ENCODE measurements around the gene RABEP1.
"Not testable (repeated sequence)": the region's sequence is repeated elsewhere in the genome, so short reads cannot be mapped to it uniquely, and the experiment has no call there.

RABEP1 gene, protein sequence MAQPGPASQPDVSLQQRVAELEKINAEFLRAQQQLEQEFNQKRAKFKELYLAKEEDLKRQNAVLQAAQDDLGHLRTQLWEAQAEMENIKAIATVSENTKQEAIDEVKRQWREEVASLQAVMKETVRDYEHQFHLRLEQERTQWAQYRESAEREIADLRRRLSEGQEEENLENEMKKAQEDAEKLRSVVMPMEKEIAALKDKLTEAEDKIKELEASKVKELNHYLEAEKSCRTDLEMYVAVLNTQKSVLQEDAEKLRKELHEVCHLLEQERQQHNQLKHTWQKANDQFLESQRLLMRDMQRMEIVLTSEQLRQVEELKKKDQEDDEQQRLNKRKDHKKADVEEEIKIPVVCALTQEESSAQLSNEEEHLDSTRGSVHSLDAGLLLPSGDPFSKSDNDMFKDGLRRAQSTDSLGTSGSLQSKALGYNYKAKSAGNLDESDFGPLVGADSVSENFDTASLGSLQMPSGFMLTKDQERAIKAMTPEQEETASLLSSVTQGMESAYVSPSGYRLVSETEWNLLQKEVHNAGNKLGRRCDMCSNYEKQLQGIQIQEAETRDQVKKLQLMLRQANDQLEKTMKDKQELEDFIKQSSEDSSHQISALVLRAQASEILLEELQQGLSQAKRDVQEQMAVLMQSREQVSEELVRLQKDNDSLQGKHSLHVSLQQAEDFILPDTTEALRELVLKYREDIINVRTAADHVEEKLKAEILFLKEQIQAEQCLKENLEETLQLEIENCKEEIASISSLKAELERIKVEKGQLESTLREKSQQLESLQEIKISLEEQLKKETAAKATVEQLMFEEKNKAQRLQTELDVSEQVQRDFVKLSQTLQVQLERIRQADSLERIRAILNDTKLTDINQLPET

DNA sequence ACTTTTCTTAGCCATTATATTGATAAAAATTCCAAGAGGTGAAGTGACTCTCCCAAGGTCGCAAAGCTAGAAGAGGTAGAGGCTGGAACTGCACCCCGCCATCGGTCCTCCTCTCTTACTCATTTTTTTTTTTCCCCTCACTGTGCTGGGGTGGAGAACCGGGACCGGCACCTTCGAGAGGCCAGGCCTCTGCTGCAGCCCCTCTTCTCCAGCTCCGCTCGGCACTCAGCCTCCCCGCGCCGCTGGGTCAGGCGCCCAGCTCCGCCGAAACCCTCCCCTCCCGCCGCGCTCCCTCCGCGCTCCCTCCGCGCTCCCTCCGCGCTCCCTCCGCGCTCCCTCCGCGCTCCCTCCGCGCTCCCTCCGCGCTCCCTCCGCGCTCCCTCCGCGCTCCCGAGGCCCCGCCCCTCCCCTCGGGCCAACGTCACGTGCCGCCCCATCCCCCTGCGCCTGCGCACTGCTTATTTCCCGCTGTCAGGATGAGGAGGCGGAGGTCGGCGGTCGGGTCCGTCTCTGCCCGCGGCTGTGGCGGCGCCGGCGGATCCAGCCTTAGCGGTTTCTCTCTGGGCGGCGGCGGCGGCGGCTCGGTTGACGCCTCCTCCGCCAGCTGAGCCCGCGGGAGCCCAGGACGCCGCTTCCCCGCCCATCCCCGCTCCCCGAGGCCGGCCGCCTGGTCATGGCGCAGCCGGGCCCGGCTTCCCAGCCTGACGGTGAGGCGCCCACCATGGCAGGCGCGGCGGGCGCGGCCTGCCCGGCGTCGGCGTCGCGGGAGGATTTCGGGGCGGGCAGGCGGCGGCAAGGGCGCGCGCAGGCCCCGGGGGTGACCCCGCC is at the start of gene RABEP1:
Gene RABEP1 (plus strand): TSS at position 471 of the 828 bp plus-strand sequence. CDS start 203 bp downstream, at position 674.
- in situ Hi-C loops (cut with HindIII; ENCODE audit: low sequenced_read_pairs): no loop called here

DNA sequence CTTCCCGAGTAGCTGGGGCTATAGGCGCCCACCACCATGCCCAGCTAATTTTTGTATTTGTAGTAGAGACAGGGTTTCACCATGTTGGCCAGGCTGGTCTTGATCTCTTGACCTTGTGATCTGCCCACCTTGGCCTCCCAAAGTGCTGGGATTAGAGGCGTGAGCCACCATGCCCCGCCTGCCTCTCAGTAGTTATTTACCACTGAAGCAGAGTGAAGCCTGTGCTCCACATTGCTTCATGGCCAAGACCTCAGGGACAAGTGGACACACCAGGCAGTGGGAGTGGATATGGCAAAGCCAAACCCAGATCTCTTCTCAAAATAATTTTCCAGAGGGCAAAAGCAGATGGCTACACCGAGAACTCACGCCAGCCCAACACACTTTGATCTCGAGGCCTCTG is 48.6 kb upstream of the RABEP1 start:
- in situ Hi-C loops (cut with HindIII; ENCODE audit: low sequenced_read_pairs): not testable (repeated sequence)

DNA sequence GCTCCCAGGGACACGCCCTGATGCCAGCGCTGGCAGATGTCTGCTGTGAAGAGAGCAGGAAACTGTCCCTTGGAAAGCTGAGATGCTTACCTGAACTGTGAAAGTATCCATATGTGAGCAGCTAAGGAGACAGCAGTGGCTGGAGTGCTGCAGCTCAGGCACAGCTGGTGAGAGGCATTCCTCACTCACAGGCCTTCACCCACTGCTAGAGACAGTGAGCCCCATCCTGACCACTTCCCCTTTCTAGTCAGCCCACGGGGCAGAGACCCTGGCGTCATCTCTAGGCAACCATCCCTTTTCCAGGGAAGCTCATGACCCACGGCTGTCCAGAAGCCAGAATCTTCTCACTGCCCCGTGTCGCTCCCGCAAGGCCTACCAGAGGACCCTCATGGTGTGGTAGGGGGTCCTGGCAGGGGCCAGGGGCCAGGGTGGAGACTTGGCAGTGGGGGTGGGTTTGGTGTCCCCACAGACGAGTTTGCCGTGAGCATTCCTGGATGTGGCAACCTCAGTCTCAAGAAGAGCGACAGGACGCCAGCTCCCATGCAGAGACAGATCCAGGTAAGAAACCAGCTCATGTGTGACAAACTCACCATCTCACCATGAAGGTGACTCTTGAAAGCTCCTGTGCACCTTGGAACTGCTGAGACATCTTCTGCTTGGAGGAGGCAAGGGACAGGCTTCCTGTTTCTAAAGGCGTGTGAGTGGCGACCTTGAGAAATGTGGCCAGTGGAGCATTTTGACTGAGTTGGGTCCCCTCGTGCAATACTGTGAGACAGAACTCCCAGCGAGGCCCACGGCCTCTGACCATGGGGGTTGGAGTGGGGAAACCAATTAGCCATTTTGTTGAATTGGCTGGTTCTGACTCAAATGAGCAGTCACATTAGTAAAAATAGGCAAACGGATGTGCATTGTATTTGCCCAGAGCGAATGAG is 47.2 kb upstream of the RABEP1 start, which contains the start of gene SCIMP:
Gene SCIMP (minus strand): TSS at position 216 of the 932 bp plus-strand sequence. CDS start 105 bp downstream, at position 111.
- in situ Hi-C loops (cut with HindIII; ENCODE audit: low sequenced_read_pairs): no loop called here

DNA sequence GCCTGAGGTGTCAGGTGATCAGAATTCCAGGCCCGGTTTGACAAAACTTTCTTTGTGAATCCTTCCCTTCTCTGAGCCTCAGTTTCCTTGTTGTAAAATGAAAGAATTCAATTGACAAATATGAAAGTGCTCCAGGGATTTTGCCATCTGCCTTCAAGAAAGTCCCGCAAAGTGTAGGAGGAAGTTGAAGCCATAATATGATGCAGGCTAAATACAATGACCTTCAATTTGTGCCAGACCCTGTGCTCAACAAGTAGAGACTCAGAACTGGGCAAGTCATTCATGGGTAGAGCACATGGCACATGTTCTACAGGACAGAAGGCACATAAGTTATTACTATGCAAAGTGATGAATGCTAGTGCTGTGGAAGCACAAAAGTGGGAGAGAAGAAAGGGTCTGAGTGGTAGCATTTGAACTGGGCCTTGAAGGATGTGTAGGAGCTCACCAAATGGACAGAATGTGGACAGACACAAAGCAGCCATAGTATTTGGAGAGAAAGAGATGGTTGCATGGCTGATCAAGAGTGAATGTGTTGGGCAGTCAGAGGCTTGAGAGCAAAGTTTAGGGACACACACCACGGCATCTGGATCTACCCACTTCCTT is 45.0 kb upstream of the RABEP1 start:
- in situ Hi-C loops (cut with HindIII; ENCODE audit: low sequenced_read_pairs): no loop called here

DNA sequence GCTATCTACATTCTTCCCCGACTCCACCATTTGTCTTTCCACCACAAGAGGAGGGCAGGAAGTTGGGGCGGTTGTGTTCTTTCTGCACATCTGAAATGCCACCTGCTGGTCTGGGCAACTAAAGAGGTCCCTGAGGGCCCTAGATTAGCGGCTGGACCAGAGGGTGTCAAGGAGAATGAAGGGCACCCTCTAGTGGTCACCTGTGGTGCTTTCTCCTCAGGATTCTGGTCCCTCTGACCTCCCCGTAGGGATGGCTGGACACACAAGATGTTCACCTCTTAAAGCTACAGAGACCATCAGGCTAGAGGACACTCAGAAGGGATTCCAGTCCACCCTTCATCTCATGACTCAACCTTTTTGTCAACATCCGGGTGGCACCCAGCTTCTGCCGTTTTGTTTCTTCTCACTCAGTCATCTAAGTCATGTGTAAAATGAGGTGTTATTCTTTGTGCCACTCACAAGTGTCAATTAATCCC is 44.5 kb upstream of the RABEP1 start:
- in situ Hi-C loops (cut with HindIII; ENCODE audit: low sequenced_read_pairs): no loop called here

DNA sequence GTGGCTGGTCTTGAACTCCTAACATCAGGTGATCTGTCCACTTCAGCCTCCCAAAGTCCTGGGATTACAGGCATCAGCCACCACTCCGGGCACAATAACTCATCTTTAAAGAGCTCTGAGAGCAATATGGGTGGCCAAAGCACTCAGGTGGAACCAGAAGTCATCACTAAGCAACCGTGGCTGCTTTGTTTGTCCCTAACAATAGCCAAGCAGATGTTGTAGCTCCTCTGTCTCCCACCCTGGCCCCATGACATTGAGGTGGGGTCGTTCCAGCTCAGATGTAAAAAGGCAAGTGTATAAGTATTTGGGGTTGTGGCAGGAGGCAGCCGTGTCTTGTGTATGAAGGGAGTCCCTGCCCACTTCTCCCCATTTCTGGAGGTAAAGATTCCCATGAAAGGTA is 43.8 kb upstream of the RABEP1 start:
- in situ Hi-C loops (cut with HindIII; ENCODE audit: low sequenced_read_pairs): no loop called here

DNA sequence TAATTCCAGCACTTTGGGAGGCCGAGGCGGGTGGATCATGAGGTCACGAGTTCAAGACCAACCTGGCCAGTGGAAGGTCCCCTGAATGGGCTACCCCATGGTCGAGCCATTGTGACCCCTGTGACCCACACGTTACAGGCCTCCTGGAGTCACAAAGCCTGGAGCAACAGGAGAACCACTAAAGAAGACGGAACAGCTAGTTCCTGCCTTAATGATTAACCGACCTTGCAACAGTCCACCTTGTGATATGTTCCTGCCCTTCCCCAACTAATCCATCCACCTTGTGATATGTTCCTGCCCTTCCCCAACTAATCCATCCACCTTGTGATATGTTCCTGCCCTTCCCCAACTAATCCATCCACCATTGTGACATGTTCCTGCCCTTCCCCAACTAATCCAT is 42.3 kb upstream of the RABEP1 start:
- in situ Hi-C loops (cut with HindIII; ENCODE audit: low sequenced_read_pairs): not testable (repeated sequence)

DNA sequence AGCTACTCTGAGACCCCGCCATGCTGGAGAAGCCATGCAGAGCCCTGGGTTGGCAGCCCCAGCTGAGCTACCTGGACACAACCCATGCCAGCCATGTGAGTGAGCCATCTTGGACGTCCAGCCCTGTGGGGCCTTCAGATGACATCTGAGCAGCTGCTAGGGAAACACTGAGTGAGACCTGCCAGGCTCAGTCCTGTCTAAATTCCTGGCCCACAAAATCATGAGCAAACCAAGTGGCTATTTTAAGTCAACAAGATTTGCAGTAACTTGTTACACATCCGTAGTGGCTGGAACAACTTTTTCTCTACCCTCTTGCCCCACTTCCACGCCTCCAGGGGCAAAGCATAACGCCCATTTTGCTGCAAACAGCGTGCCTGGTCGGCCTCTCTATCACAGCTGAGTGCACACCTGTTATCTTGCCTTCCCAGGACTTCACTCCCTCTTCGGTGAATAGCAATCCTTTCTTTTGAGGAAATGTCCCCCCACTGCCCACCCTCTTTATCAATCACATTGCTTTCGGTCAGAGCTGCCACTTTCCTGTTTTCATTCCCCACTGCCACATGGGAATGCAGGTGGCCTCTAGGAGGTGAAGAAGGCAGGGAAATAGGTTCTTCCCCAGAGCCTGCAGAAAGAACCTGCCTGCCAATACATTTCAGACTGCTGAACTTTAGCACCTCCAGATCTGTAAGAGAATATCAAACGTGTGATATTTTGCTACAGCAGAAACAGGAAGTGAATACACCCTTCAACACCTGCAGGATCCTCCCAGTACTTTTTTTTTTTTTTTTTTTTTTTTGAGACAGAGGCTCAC is 40.0 kb upstream of the RABEP1 start:
- in situ Hi-C loops (cut with HindIII; ENCODE audit: low sequenced_read_pairs): no loop called here

DNA sequence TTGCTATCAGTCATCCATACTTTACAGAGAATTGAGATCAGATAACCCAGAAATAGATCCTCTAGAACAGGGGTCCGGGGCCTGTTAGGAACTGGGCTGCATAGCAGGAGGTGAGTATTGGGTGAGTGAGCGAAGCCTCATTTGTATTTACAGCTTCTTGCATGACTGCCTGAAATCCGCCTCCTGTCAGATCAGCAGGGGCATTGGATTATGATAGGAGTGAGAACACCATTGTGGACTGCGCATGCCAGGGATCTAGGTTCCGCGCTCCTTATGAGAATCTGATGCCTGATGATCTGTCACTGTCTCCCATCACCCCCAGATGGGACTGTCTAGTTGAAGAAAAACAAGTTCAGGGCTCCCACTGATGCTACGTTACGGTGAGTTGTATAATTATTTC is 34.5 kb upstream of the RABEP1 start:
- in situ Hi-C loops (cut with HindIII; ENCODE audit: low sequenced_read_pairs): no loop called here

DNA sequence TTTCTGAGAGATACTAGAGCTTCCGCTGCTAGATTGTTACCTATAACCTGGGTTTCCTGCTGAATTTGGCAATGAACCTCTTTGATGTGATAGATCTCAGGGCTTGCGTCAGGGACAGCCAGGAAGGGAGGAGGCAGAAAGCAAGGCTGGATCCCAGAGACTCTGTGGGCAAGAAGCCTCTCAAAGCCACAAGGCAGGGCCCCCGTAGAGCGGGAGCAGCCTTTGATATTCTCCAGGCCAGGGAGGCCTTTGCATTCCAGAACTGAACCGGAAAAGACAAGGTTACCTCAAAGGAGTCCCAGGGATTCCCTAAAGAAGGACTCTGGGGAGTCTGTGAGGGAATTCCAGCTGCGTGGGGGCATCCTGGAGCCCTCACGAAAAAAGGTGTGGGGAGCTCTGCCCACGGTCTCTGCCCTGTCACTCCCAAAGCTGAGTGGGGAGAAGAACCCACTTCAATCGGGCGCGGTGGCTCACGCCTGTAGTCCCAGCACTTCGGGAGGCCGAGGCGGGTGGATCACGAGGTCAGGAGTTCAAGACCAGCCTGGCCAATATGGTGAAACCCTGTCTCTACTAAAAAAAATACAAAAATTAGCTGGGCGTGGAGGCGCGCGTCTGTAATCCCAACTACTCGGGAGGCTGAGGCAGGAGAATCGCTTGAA is 33.1 kb upstream of the RABEP1 start:
- in situ Hi-C loops (cut with HindIII; ENCODE audit: low sequenced_read_pairs): no loop called here

DNA sequence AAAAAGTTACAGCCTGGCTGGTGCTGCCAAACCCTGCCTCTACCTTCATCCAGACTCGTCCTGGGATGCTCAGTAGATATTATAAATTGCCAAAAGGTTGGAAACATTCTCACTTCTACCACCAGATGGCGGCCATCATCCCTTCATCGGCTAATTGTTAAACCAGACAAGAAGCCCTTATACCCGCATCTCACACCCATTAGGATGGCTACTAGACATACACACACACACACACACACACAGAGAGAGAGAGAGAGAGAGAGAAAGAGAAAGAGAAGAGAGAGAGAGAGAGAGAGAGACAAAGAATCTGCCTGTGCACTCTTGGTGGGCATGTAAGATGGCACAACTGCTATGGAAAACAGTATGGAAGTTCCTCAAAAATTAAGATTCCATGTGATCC is 32.5 kb upstream of the RABEP1 start:
- in situ Hi-C loops (cut with HindIII; ENCODE audit: low sequenced_read_pairs): no loop called here

DNA sequence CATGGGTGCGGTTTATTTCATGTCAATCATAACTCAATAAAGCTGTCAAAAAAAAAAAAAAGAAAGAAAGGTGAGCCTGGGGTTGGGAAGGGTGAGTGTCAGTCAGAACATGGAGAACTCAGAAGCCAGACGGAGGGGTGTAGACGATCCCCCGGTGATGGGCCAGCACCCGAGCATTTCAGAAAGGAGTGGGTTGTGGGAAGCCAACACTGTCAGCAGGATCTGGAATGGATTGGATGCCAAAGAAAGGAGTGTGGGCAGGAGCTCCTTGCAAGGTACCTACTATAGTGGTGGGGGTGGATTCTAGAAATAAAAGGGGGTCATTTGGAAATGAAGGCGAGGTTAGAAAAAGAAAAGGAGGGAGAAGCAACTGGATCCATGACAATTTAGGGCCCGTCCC is 27.7 kb upstream of the RABEP1 start:
- in situ Hi-C loops (cut with HindIII; ENCODE audit: low sequenced_read_pairs): no loop called here

DNA sequence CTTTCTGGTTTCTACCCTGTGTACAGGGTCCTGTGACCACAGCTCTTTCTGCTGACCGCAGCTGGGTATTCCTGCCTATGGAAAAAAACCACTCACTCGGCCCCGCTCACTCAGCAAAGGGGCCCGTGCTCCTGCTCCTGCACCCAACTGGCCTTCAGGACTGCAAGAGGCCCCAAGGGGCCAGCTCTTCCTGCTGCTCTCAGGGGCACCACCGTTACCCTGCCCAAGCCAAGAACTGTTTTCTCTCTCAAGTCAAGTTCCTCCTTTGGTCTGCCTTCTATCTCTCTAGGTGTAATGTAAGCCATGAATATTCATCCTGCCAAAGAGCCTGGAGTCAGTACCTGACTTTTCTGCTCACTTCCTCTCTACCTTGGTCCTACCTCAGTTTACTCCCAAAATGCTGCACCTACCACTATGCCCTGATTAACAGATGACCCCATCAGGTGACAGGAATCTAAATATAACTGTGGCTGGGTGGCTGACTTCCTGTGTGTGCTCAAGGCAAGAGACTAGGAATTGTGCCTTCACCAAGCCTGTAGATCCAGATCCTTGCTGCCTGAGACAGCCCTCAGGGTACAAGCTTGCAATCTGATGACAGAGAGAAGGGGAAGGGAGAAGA is 27.1 kb upstream of the RABEP1 start:
- in situ Hi-C loops (cut with HindIII; ENCODE audit: low sequenced_read_pairs): no loop called here

DNA sequence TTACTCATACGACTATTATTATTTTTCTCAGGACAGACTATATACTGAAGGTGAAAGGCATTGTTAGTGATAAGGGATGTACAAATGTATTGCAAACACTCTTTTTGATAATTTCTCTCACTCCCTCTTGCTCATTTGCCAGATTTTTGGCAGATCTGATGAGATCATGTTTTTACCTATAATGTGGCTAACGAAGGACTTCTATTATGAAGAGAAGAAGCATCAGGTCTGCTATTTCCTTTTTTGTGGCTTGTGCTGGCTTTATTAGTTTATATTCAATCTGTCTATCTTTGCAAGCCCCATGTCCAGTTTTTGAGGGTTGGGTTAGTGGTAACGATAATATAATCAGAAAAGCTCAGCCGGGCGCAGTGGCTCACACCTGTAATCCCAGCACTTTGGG is 25.0 kb upstream of the RABEP1 start:
- in situ Hi-C loops (cut with HindIII; ENCODE audit: low sequenced_read_pairs): no loop called here

DNA sequence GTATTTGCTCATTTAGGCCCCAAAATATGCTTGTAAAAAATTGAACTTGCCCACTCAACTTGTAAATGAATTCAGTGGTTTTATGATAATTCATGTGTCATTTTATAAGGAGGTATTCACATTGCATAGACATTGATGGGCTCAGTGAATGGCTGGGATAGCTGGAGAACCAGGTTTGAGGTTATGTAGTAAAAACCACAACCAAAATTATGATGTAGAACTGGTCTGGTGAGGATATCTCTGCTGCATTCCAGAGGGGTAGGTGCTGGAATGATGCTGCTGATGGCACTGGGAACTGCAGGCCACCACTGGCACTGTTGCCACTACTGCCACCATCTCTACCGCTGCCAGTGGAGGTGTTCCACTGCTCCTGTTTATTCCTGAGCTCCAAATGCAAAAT is 21.5 kb upstream of the RABEP1 start:
- in situ Hi-C loops (cut with HindIII; ENCODE audit: low sequenced_read_pairs): no loop called here

DNA sequence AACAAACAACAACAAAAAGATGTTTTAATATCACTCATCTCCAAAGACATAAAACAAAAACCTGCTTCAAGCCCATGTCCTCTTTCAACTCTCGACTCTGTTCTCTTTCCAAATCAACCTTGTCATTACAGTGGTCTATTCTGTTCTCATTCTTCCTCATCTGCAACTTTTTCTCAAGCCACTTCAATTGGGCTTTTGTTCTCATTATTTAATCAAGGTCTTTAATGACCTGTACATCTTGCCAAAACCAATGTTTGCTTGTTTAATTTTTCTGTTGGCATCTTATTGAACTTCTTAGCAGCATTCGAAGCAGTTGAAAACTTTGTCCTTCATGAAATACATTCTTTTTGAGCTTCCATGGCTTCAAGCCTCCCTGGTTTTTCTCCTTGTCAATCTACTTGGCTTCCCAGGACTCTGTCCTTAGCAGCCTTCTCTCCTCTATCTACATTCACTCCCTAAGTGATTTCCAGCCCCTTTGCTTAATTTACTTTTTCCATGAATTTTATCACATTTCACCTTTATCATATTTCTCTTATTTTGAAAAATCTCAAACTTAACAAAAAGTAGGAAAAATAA is 19.6 kb upstream of the RABEP1 start:
- in situ Hi-C loops (cut with HindIII; ENCODE audit: low sequenced_read_pairs): no loop called here

DNA sequence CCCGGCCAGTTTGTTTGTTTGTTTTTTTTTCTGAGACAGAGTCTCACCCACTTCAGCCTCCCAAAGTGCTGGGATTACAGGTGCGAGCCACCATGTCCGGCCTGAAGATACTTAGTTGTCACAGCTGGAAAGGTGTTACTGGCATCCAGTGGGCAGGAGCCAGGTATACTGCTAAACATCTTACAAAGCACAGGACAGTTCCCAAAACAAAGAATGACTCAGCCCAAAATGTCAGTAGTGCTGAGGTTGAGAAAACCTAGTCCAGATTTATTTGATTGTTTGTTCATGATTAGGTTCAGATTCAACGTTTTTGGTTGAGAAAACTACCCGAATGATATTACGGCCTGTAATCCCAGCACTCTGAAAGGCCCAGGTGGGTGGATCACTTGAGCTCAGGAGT is 18.6 kb upstream of the RABEP1 start:
- in situ Hi-C loops (cut with HindIII; ENCODE audit: low sequenced_read_pairs): no loop called here
